GM12874 (cell line): Measurements from ENCODE around the gene ZNF428.

ENCODE experiments used
- CTCF ChIP-seq: IDR thresholded peaks from 2 replicates; pipeline ENCODE4 v1.5.1; 2011; ENCODE audit warnings: low read depth, mild to moderate bottlenecking, control low read depth, low read length, moderate library complexity; ENCODE audit not compliant: insufficient read depth

ZNF428 gene

DNA sequence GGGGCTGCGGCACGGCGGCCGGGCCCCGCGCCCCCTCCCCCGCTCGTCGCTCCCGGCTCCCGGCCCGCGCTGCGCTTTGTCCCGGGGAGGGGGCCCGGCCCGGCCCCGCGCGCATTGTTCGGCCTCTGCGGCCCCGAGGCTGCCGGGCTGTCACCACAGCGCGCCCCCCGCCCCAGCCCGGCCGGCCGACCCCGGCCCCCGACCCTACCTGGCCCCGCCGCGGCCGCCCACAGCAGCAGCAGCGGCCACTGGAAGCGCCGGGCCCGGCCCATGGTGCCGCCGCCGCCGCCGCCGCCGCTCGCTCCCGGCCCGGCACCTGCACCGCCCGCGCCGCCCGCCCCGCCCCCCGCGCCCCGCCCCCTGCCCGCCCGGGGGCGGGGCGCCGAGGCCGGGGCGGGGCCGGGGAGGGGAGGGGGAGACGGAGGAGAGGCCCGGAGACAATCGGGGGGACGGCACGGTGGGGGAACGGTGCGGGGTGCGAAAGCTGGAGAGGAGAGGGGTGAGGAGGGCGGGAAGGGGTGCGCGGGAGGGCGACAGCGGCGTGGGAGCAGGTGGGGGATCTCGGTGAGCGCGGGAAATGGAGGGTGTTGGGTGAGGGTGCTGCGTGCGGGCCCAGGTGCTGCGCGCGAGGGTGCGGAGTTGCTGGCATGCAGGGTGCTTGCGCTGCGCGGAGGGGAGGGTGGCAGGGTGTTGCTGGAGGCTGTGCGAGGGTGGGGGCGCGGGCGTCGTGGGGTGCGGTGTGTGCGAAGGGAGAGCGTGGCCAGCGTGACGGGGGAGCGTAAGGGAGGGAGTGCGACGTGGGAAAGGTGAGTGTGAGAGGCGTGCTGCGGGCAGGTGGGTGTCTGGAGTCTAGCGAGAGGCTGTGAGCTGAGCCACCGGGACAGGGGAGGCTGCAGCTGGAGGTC is 20.3 kb upstream of the ZNF428 start, which contains the start of gene CADM4:
Gene CADM4, minus strand, starts transcription at position 332 of the 905 bp plus-strand sequence. Its CDS starts 60 bp downstream, at position 272.
- no peak for TF ChIP-seq CTCF

- TF ChIP-seq CTCF = no peak
These were observed 19.6 kb upstream of the ZNF428 start for GRCh38 chr19:43638995-43639518.

DNA sequence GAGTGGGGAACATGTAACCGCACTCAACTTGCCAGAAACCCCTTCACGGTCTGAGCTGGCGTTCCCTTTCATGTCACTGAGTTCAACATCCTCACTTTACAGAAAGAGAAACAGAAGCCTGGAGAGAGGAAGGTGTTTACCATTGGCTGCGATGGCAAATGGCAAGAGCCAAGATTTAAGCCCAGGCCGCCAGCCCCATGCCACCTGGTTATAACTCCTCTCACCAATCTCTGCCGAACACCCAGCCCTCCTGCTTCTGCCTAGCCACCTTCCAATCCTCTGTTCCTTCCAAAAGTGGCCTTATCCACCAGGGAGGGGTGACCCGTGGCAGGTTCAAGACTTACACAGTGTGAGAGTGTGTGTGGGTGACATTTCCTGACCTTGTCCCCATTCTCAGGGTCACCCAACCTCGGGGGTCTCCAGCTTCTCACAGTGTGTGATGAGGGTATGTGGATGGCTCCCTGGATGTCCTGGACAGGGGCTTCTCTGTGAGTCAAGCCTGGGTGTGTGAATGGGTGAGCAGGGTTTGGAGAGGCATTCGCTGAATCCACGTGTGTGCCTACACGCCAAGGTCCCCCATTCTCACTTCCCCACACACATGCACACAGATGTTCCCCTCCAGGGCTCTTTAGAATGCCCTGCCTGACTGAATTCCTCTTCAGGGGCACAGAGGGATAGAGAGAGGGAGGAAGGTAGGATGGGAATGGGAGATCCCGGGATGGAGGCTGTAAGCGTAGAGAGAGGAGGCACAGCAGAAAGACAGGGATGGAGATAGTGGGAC is 19.0 kb upstream of the ZNF428 start:
- no peak for TF ChIP-seq CTCF

DNA sequence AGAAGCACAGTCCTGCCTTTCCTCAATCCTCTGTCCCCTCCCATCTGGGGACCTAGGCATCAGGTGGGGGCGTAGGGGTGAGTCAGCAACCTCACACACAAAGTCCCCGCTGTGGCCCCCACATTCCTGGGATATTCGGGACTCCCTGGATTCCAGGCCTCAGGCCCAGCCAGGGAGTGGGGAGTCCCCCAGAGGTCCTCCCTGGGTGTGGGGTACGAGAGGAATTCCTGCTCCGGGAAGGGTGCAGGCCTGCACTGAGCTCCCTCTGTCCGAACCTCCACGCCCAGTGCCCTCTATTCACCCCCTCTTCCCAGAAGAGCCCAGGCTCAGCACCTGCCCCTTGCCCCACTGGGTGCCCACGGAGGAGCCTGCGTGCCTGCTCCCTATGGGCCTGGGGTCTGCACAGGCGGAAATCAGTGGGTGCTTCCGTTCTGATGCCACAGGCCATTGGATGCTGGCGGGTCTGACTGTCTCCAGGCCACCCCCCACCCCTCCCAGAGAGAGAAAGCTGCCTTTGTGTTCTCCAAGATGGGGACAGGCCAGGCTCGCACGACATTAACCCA is 16.8 kb upstream of the ZNF428 start:
- no peak for TF ChIP-seq CTCF

DNA sequence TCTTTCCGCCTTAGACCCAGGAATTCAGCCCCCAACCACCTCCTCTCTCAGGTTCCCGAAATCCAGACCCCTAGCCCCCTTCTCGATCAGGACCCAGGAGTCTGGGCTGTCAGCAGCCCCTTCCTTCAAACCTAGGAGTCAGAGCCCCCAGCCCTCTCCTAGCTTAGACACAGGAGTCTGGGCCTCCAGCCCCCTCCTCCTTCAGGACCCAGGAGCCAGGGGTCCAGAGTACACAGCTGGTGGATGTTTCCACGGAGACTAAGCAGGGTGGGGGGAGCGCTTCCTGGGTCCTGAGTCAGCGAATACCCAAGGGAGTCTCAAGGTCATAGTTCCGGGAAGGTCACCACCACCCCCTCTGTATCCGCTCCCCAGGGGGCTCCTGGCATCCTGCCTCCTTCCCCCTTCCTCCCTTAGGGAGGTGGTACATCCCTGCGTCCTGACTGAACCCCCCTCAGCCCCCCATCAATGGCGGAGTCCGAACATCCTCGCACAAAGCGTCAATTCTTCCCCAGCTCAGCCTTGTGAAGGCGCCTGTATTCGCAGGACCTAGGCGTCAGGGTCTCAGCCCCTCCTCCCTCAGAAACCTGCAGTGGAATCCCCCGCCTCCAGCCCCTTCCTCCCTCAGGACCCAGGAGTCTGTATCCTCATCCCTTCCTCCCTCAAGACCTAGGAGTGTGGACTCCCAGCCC is 15.6 kb upstream of the ZNF428 start:
- no peak for TF ChIP-seq CTCF

- TF ChIP-seq CTCF = no peak
These were observed 15.1 kb upstream of the ZNF428 start for GRCh38 chr19:43634506-43634871.
